Ascending aorta (tissue), 2 donors: Measurements from ENCODE around the gene ABCB6. TPM values are rescaled to one million over a fixed set of nuclear protein-coding genes. Genes with fewer than 3 reads are reported as not detected.

Experiments used
- DNase-seq, 2 donors: peaks; one replicate each; pipeline ENCODE4 v3.0.0-alpha.2; 2019; ENCODE audit warnings: low spot score in 2 of 2
- H3K27ac ChIP-seq, 2 donors: fragments of 200-600 bp; sonication (generic); one replicate each; pipeline ENCODE4 v1.5.1; 2016 to 2017; ENCODE audit warnings: mild to moderate bottlenecking in 1 of 2
- H3K27me3 ChIP-seq: fragments of 200-600 bp; sonication (generic); one replicate; pipeline ENCODE4 v1.5.1; 2017
- H3K36me3 ChIP-seq, 2 donors: fragments of 200-600 bp; sonication (generic); one replicate each; pipeline ENCODE4 v1.5.1; 2016
- H3K4me1 ChIP-seq, 2 donors: fragments of 200-600 bp; sonication (generic); one replicate each; pipeline ENCODE4 v1.5.1; 2016 to 2017; ENCODE audit warnings: mild to moderate bottlenecking in 1 of 2
- H3K4me3 ChIP-seq, 2 donors: fragments of 200-600 bp; sonication (generic); one replicate each; pipeline ENCODE4 v1.5.1; 2016 to 2017; ENCODE audit warnings: mild to moderate bottlenecking in 1 of 2
- H3K9me3 ChIP-seq, 2 donors: fragments of 200-600 bp; sonication (generic); one replicate each; pipeline ENCODE4 v1.5.1; 2016
- intact Hi-C: fragments of 100-400 bp; cut with DNase I; formaldehyde crosslinking; loops from one replicate; pipeline ENCODE4 v1.15.1; 2023
- total RNA-seq: library from RNA; depleted of rRNA; stranded (reverse); fragments of >200 nt; gene quantifications from one replicate; pipeline ENCODE4 v1.1.0, GENCODE V29; 2016
- TF ChIP-seq, protein P1 (sequence below), 3 experiments: fragments of 200-600 bp in 2 of 3; fragments of 450-650 bp in 1 of 3; sonication (generic) in 2 of 3; IDR thresholded peaks; one replicate each; pipeline ENCODE4 v1.5.1; 2016 to 2019; ENCODE audit warnings: antibody characterized with exemption in 3 of 3, mild to moderate bottlenecking in 1 of 3, moderate library complexity in 1 of 3

Gene ABCB6
- total RNA-seq, 1 donor from 2014 or later: 17.9 TPM

DNA sequence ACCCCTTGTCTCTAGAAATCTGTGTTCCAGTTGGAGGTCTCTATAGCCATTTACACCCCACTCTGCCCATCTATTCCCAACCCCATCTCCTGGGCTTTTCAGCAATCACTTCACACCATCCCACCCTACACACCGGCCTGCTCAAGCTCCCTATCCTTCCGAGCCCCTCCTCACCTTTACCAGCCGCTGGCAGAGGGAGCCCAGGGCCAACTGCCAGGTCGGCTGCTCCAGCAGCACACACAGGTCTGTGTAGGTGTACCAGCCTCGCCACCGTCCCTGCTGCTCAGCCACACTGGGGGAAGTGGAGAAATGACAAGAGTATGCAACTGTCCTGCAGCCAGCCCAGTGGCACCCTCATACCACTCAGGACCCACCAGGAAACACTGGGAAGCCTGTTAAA lies 45.6 kb downstream of the ABCB6 start:
- H3K36me3 ChIP-seq: peaks cover 23 to 32% of the 10 kb centered on the region in 2 donors
- DNase-seq: no peak
- no peak overlapping the region for H3K4me3 ChIP-seq
- TF ChIP-seq, protein P1, sequence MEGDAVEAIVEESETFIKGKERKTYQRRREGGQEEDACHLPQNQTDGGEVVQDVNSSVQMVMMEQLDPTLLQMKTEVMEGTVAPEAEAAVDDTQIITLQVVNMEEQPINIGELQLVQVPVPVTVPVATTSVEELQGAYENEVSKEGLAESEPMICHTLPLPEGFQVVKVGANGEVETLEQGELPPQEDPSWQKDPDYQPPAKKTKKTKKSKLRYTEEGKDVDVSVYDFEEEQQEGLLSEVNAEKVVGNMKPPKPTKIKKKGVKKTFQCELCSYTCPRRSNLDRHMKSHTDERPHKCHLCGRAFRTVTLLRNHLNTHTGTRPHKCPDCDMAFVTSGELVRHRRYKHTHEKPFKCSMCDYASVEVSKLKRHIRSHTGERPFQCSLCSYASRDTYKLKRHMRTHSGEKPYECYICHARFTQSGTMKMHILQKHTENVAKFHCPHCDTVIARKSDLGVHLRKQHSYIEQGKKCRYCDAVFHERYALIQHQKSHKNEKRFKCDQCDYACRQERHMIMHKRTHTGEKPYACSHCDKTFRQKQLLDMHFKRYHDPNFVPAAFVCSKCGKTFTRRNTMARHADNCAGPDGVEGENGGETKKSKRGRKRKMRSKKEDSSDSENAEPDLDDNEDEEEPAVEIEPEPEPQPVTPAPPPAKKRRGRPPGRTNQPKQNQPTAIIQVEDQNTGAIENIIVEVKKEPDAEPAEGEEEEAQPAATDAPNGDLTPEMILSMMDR (IDR thresholded peaks at IDR 0.05): no peak
- no peaks in the 10 kb centered on the region for H3K27me3 ChIP-seq
- H3K4me1 ChIP-seq: peaks cover 0 to 20% of the 10 kb centered on the region in 2 donors
- no peaks in the 10 kb centered on the region for H3K9me3 ChIP-seq
- H3K27ac ChIP-seq: no peak overlapping the region
- intact Hi-C loops: no loop called here

DNA sequence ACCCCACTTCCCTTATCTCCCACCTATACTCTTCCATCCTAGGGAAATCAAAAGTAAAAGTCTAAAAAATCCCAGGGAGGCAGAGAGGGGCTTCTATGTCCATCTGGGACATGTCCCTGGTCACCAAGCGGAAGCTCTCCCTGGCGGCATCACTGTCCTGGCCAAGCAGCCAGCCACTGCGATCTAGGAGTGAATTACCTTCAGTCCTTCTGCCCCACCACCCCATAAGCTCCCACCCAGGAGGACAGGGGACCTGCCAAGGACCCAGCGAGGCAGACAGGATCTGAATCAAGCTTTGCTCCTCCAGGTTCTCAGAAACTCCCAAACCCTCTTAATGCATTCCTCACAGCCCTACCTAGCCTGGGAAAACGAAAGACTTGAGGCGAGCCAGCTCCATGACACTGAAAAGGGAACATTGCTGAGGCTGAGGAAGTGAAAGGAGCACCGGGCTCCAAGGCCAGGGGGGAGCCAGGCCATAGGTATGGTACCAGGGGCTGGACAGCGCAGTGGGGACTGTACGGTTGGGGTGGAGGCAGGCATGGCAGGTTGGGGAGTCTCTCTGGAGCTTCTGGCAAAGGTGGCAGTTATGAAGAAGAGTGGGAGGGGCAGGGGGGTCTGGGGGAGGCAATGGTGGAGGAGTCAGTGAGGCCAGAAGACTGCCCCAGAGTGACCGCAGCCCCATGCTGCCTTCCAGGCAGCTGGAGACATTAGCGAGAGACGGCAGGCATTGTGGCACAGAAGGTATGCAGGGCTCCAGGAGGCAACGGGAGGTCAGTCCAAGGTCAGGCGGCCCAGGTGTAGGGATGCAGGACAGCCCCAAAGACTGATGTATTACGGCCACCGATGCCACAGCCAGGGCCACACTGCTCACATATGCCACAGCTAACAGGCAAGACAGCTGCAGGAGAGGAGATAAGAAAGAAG lies 46.3 kb downstream of the ABCB6 start:
- no peak for DNase-seq
- H3K36me3 ChIP-seq: peaks cover 23 to 32% of the 10 kb centered on the region in 2 donors
- TF ChIP-seq, protein P1 (IDR thresholded peaks at IDR 0.05): no peak
- no peaks in the 10 kb centered on the region for H3K9me3 ChIP-seq
- no peaks in the 10 kb centered on the region for H3K27me3 ChIP-seq
- peak overlapping the region; percentile 58 to 69 for H3K27ac ChIP-seq
- H3K4me1 ChIP-seq: peaks cover 0 to 20% of the 10 kb centered on the region in 2 donors
- H3K4me3 ChIP-seq: no peak overlapping the region
- intact Hi-C loops: no loop called here

- no peaks in the 10 kb centered on the region for H3K27me3 ChIP-seq
- H3K36me3 ChIP-seq: peaks cover 23 to 32% of the 10 kb centered on the region in 2 donors
- intact Hi-C loops: loop anchor here (1.0 kb wide), 1 partner anchor 127 kb away; no protein-coding TSS in a partner anchor
- H3K4me1 ChIP-seq: peaks cover 0 to 20% of the 10 kb centered on the region in 2 donors
- H3K4me3 ChIP-seq: no peak overlapping the region
- peak in 1 of 2 donors; percentile 81 for DNase-seq
- no peaks in the 10 kb centered on the region for H3K9me3 ChIP-seq
- peak overlapping the region; percentile 58 to 69 for H3K27ac ChIP-seq
- TF ChIP-seq, protein P1 (IDR thresholded peaks at IDR 0.05): peak; percentile 48 to 66 (median 62)
Measured at GRCh38 chr2:219171231-219171651, 47.5 kb downstream of the ABCB6 start.

- Histone ChIP-seq H3K4me3 (no peak within 1 kb of the TSS), H3K4me1 (peaks cover 0 to 12% of the 10 kb centered on the region in 2 donors), H3K9me3 (no peaks in the 10 kb centered on the region), H3K27ac (peak within 1 kb of the TSS; percentile 58 to 69), H3K27me3 (no peaks in the 10 kb centered on the region), H3K36me3 (peaks cover 23 to 33% of the 10 kb centered on the region in 2 donors)
- intact Hi-C loops: no loop called here
- TF ChIP-seq, protein P1 (IDR thresholded peaks at IDR 0.05): no peak
- no peak for DNase-seq
Measured at GRCh38 chr2:219169930-219170654, 48.7 kb downstream of the ABCB6 start, which contains the start of gene SLC23A3. SLC23A3 (minus strand) TSS chr2:219170029; CDS start chr2:219169984, 45 bp downstream.

DNA sequence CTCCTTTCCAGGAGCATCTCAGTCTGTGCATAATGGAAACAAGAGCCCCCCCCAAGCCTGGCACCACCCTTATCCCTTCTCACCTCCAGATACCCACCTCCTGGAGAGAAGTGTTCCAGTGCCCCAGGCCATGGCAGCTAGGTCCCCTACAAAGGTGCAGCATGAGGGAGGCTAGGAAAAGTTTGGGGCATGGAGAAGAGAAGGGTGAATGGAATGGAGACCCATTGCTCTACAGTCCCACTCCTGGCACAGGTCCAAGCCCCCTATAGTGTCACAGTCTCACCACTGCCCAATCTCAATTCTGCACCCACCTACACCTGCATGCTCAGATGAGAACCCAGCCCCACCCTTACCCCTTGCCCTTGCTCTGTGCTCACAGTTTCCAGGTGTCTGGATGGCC lies 49.8 kb downstream of the ABCB6 start:
- DNase-seq: no peak
- H3K36me3 ChIP-seq: peaks cover 13 to 22% of the 10 kb centered on the region in 2 donors

More for the DNA sequence above, 49.8 kb downstream of the ABCB6 start:
- Histone ChIP-seq H3K27me3 (no peaks in the 10 kb centered on the region), H3K4me1 (peaks cover 0 to 9% of the 10 kb centered on the region in 2 donors), H3K9me3 (no peaks in the 10 kb centered on the region), H3K4me3 (no peak overlapping the region), H3K27ac (no peak overlapping the region)
- intact Hi-C loops: no loop called here
- TF ChIP-seq, protein P1 (IDR thresholded peaks at IDR 0.05): no peak
